HG03469 (cell line): ENCODE data around the gene TLL1.

Source experiments
- ATAC-seq: cut with Tn5 transposase; IDR thresholded peaks from one replicate; pipeline ENCODE4 v1.9.1; 2021; ENCODE audit warnings: mild to moderate bottlenecking, moderate library complexity, moderate number of reproducible peaks; ENCODE audit not compliant: unreplicated experiment

TLL1 gene

DNA sequence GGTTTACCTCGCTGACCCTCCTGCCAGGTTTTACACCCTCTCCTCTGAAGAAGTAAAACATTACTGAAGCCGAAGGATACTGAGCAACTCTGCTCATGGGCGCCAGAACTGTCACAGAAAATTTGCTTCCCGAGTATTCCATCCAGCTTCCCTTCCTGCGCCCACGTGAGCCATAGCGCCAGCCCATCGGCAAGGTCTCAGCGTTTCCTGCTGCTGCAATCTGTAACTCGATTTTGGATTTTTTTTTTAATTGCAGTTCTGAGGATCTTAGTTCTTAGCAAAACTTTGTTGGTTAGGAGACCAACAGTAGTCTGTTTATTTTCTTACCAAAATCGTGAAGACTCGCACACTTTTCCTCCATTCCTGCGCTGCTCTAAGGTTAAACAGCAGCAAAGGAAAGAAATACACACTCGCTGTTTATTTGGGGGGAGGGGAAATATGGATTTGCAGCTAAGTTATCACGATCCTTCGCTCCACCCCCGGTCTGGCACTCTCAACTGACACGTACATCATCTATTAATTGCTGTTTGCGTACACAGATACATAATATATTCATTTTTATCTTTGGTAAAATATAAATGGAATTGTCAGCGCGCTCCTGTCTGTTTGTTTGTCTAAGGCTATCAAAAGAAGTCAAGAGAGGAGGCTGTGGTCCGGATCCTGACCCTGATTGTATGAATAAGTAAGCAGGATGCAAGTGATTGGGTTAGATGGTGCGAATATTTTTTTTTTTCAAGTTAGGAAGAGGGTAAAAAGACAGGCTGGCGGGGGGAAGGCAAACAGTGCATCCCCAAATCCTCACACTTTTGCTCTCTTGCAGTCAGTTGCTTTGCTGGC is at the start of gene TLL1:
TSS of gene TLL1 (plus strand) at position 777 of the 837 bp plus-strand sequence. CDS start 668 bp downstream, outside the sequence.
- ATAC-seq = no peak

GRCh38 chr4:165826166-165826565 is 46.9 kb upstream of the TLL1 start:
- ATAC-seq = no peak

- no peak for ATAC-seq
These were observed 46.0 kb upstream of the TLL1 start for GRCh38 chr4:165827018-165827417.

GRCh38 chr4:165828928-165829327 is 44.1 kb upstream of the TLL1 start:
- no peak for ATAC-seq

- no peak for ATAC-seq
These were observed 38.9 kb upstream of the TLL1 start for GRCh38 chr4:165834116-165834515.

DNA sequence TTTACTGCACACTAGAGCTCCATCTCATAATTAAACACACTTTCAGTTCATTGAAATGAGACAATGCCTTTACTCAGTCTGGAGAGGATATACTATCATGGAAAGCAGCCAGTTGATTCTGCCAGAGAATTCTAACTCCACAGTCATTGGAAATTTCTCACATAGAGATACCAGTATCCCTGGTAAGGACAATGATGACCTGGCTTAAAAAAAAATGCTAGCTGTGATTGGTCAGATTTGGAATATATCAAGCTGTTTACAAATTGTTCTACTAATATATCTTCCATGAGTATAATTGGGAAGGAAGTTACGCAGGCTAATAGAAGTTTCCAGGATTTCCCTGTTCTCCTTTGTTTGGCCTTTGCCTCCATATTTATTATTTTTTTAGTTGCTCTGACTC is 34.5 kb upstream of the TLL1 start:
- no peak for ATAC-seq

GRCh38 chr4:165839615-165840333 is 33.3 kb upstream of the TLL1 start:
- no peak for ATAC-seq

DNA sequence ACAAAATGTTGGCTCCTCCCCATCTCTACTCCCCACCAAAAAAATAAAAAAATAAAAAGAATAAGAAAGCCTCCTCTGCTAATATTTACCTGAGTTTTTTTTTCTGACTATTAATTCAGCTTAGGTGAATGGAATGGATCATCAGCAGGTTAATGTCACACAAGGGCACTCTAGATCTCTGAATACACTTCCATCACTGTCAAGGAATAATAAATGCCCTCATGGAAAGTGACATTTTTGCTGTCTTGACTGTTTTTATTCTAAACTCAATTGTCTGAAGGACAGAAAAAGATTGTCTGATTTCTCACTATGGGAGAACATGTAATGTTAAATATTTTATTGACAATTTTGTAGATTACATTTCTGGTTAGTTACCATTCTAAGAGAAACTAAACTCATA is 30.4 kb upstream of the TLL1 start:
- no peak for ATAC-seq

- no peak for ATAC-seq
These were observed 28.9 kb upstream of the TLL1 start for GRCh38 chr4:165844161-165844560.

DNA sequence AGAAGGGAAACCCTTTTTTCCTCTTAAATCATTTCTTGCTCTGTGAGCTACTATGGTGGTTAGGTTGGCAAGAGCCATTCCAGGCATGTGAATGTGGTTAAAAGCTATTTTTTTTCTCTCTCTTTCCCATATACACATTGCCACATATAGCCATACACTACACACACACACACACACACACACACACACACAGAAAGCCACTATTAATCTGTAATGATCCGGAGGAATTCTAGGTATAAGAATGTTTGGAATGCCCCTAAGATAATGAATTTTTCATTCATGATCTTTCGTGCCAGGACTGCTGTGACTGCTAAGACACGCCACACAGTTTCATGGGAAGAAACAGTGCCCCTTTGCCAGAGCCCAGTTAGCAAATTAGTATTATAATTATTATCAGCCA is 21.8 kb upstream of the TLL1 start:
- ATAC-seq = no peak

GRCh38 chr4:165855191-165855590 is 17.8 kb upstream of the TLL1 start:
- no peak for ATAC-seq

DNA sequence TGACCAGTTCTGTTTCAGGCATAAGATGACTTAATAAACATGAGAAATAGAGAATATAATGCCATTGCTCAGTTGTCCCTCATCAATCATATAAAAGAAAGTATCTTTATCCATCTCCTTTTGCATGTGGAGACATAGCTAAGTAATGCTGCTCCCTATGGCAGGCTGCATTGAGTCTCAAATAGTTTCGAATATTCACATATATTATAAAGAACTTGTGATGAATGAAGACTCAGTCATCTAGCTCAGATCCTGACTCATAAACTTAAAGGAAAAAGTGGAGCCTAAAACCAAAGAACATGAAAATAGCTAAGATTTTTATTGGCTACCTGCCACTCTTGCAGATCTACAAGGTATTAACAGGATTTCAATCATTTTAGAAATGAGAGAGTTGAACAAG is 11.7 kb upstream of the TLL1 start:
- ATAC-seq = no peak

DNA sequence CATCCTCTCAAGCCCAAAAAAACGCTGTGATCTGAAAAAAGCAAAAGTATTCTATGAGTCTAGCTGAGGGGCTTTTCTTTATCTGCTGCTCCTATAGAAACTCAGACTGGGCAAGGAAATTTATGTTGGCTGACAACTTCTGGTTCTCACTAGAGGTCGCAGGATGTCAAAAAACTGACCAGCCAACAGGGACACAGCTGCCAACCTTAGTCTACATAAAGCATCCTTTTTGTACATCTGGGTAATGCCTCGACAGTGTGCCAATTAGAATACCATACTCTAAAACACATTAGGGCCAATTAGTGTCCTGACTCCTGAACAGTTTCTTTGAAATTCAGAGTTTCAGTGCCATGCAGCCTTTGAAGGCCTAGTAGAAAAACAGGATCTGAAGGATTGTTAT is 8.8 kb upstream of the TLL1 start:
- ATAC-seq = no peak

- ATAC-seq = no peak
These were observed 6.9 kb upstream of the TLL1 start for GRCh38 chr4:165866019-165866650.

DNA sequence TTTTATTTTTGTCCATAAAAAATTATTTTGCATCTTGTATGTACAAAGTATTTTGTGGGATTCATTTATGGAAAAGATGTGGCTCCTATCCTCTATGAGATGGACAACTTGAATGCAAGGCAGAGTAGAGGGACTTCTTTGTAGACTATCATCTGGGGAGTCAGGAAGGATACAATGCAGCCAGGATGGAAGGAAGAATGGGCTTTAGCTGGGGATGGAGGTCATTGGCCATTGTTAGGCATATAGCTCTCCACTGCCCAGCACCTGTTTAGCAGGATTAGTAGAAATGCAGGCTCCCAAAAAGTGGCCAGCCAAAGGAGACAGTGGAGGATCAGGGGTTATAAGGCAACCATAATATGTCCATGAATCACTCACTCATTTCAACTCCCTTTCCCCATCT is 5.1 kb upstream of the TLL1 start:
- no peak for ATAC-seq

DNA sequence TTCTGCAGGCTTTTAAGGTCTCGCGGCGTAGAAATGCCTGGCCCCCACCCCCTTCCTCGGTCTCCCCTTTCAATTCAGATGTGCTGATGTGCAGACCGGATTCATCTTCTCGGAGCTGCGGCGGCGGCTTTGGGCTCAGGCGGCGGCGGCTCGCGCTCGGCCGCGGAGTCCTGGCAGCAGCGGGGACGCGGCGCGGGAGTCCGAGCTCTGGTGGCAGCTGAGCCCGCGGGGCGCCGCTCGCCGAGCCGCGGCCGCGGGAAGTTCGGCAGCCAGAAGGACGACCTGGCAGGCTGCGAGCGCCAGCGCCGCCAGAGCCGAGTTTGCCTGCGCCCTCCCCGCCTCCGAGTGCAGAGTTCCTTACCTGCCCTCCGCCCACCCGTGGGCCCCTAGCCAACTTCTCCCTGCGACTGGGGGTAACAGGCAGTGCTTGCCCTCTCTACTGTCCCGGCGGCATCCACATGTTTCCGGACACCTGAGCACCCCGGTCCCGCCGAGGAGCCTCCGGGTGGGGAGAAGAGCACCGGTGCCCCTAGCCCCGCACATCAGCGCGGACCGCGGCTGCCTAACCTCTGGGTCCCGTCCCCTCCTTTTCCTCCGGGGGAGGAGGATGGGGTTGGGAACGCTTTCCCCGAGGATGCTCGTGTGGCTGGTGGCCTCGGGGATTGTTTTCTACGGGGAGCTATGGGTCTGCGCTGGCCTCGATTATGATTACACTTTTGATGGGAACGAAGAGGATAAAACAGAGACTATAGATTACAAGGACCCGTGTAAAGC is 448 bp downstream of the TLL1 start:
- ATAC-seq = no peak

DNA sequence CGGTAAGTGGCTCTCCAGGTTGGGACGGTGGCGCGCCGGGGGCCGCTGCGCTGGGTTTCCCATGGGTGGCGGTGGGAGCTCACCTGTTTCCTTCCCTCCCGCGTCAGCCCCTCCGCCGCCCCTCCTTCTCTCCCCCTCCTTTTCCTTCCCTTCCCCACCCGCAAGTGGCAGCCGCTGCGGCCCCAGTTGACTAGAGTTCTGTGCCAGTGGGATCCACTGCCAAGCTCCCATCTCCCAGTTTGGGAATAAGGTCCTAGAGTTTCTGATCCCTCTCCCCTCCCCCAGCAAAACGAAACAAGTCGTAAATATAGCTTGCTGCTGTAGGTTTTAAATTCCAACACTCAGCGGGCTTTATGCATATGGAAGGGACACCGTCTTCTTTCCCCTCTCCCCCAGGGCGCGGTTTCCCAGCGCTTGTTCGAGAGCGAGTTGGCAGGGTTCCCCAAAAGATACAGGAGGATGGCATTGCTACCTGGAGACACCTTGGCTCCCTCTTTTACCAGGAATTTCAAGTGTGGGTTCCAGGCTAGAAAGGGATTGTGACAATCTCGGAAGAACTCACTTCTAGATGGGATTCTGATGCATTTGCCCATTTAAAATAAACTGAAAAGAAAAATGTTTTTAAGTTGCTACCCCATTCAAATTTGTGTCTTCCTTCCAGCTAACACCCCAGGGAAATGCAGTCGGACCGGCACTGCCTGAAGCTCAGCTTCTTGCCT is 1.2 kb downstream of the TLL1 start:
- ATAC-seq = no peak

DNA sequence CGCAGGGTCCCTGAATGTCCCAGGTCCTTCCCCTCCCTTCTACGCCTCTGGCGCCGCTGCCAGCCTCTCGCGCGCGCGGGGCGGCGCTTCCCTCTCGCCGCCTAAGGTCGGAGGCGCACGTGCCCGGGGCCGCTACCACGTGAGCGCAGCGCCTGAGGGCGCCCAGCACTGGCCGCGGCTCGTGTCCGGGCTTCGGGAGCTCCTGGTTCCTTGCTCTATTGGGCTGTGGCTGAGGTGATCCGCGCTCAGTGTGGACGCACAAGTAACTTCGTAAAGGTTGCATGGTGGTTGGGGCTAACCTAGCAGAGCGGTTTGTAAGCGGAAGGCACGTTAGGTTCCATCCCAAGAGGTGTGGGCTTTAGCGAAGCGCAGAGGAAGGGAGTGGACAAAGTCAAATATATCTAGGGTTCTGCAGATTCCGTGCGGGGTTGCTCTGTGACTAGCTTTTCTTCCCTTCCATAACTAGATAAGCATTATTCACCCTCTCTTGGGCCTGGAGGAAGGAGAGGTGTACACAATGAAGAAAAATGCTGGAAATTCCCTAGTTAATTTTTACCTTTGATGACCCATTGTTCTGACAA is 1.8 kb downstream of the TLL1 start:
- no peak for ATAC-seq

- ATAC-seq = no peak
These were observed 2.4 kb downstream of the TLL1 start for GRCh38 chr4:165875446-165875845.

- ATAC-seq = no peak
These were observed 4.2 kb downstream of the TLL1 start for GRCh38 chr4:165877286-165877685.
